DMS 273 treated with DMSO at 0.1 percent for 48 hours (cell line): Measurements from ENCODE around the gene FAHD1.
"Not testable (repeated sequence)": the region's sequence is repeated elsewhere in the genome, so short reads cannot be mapped to it uniquely, and the experiment has no call there.

Source experiments
- DNase-seq: peaks from one replicate; lab custom pipeline; 2025; lab: John Stamatoyannopoulos, UW

FAHD1 gene

GRCh38 chr16:1846416-1846815, 19.4 kb downstream of the FAHD1 start:
- no peak for DNase-seq

- no peak for DNase-seq
These were observed 24.0 kb downstream of the FAHD1 start for GRCh38 chr16:1850981-1851380.

- no peak for DNase-seq
These were observed 24.8 kb downstream of the FAHD1 start for GRCh38 chr16:1851793-1852192.

GRCh38 chr16:1857433-1858097, 30.6 kb downstream of the FAHD1 start:
- no peak for DNase-seq

- DNase-seq: no peak
These were observed 31.3 kb downstream of the FAHD1 start for GRCh38 chr16:1858189-1858865.

GRCh38 chr16:1859650-1860049, 32.6 kb downstream of the FAHD1 start:
- DNase-seq: no peak

GRCh38 chr16:1861730-1862129, 34.7 kb downstream of the FAHD1 start:
- DNase-seq: no peak

GRCh38 chr16:1862394-1862793, 35.4 kb downstream of the FAHD1 start:
- DNase-seq: no peak

- DNase-seq: no peak
These were observed 36.9 kb downstream of the FAHD1 start for GRCh38 chr16:1863681-1864460.

GRCh38 chr16:1865902-1866690, 39.1 kb downstream of the FAHD1 start:
- DNase-seq: no peak

- DNase-seq: no peak
These were observed 43.5 kb downstream of the FAHD1 start for GRCh38 chr16:1870365-1871082.

- no peak for DNase-seq
These were observed 45.1 kb downstream of the FAHD1 start, which contains the start of gene MEIOB for GRCh38 chr16:1871974-1872635. Gene MEIOB (minus strand): TSS chr16:1872164. CDS start chr16:1868175, 3,989 bp downstream.

GRCh38 chr16:1874854-1875253, 47.8 kb downstream of the FAHD1 start:
- no peak for DNase-seq

- not testable (repeated sequence) for DNase-seq
These were observed 49.1 kb downstream of the FAHD1 start for GRCh38 chr16:1876066-1876465.

GRCh38 chr16:1876468-1876867, 49.5 kb downstream of the FAHD1 start:
- DNase-seq: no peak

- DNase-seq: no peak
These were observed 50.1 kb downstream of the FAHD1 start for GRCh38 chr16:1877089-1877488.

- DNase-seq: no peak
These were observed 50.8 kb downstream of the FAHD1 start for GRCh38 chr16:1877804-1878203.

GRCh38 chr16:1878256-1878655, 51.2 kb downstream of the FAHD1 start:
- DNase-seq: no peak
